Heart right ventricle (tissue), 16 donors: ENCODE measurements around the gene DAPK1. TPM values are rescaled to one million over a fixed set of nuclear protein-coding genes. Genes with fewer than 3 reads are reported as not detected.

ENCODE experiments used
- ATAC-seq, 8 donors: fragments of 200-7000 bp; cut with Tn5 transposase; one replicate each; pipeline ENCODE4 v1.9.1; 2020; ENCODE audit warnings: mild to moderate bottlenecking in 8 of 8, moderate library complexity in 8 of 8, moderate number of reproducible peaks in 1 of 8
- DNase-seq, 2 donors: peaks; one replicate each; pipeline ENCODE4 v3.0.0-alpha.2; 2020
- H3K27ac ChIP-seq, 10 donors: fragments of 200-600 bp; sonication (generic) in 2 of 10; one replicate each; pipeline versions ENCODE4 v1.5.0 to v1.8.0; 2020 to 2022; ENCODE audit warnings: mild to moderate bottlenecking in 3 of 10
- H3K27me3 ChIP-seq, 7 donors: fragments of 200-600 bp; one replicate each; pipeline ENCODE4 v1.8.0; 2021 to 2022; ENCODE audit warnings: mild to moderate bottlenecking in 2 of 7
- H3K36me3 ChIP-seq, 9 donors: fragments of 200-600 bp; sonication (generic) in 1 of 9; one replicate each; pipeline versions ENCODE4 v1.5.0 to v1.8.0; 2020 to 2022; ENCODE audit warnings: mild to moderate bottlenecking in 2 of 9
- H3K4me1 ChIP-seq, 9 donors: fragments of 200-600 bp; sonication (generic) in 1 of 9; one replicate each; pipeline versions ENCODE4 v1.5.0 to v1.8.0; 2020 to 2022; ENCODE audit warnings: mild to moderate bottlenecking in 4 of 9
- H3K4me3 ChIP-seq, 10 donors: fragments of 200-600 bp; sonication (generic) in 2 of 10; one replicate each; pipeline versions ENCODE4 v1.5.0 to v1.8.0; 2020 to 2022; ENCODE audit warnings: mild to moderate bottlenecking in 7 of 10, moderate library complexity in 2 of 10
- H3K9me3 ChIP-seq, 11 donors: fragments of 200-600 bp in 10 of 11; sonication (generic) in 2 of 11; one replicate each; pipeline versions ENCODE4 v1.5.0 to v1.8.0; 2013 to 2022; ENCODE audit warnings: mild to moderate bottlenecking in 2 of 11, control low read depth in 1 of 11, moderate library complexity in 1 of 11
- WGBS, 2 donors: extraction: QIAGEN DNeasy Blood & Tissue Kit; methylation state at CpG; one replicate each; pipeline ENCODE4 v1.1.7; 2013; ENCODE audit warnings: inconsistent platforms in 1 of 2; 5-methylcytosine and 5-hydroxymethylcytosine counted together
- intact Hi-C, 10 donors: fragments of 100-400 bp; cut with DNase I; formaldehyde crosslinking; loops; one replicate each; pipeline versions ENCODE4 v1.11.1 to v1.14.2; 2022
- polyA plus RNA-seq, 2 donors: library from polyadenylated mRNA; stranded (reverse); fragments of 200-250 nt; gene quantifications; one replicate each; pipeline ENCODE4 v1.2.3, GENCODE V29; 2013
- total RNA-seq, 10 donors: library from RNA; stranded (reverse); fragmentation: NEBNext Ultra II Directional in 3 of 10; extraction: Animal tissue kit (Norgen Biotek cat#: 25700) in 3 of 10; gene quantifications; one replicate each; pipeline versions ENCODE4 v1.2.1 to v1.2.4, GENCODE V29; 2021 to 2023
- TF ChIP-seq, protein P1 (sequence below), 9 donors: fragments of 200-600 bp; sonication (generic) in 2 of 9; IDR thresholded peaks; one replicate each; pipeline versions ENCODE4 v1.5.0 to v1.8.0; 2021 to 2022; ENCODE audit warnings: antibody characterized with exemption in 9 of 9, mild to moderate bottlenecking in 5 of 9, moderate library complexity in 1 of 9
- donor health status: Arrhythmogenic right ventricular cardiomyopathy.
- donor health status: ischemic (EF 13 %, LVEDD 7.1; RV severe dilation, severe dysfunction).
- donor health status: healthy with polysubstance abuse.
- donor health status: DM: no; HTN: yes; CAD: no.
- donor health status: DM: no; HTN: no; CAD: no.
- donor health status: ischemic (EF 25% LVEDD 6.9; RV normal size, moderate dysfunction).
- donor health status: ischemic (EF 25% LVEDD 5.7; RV mildly dilated, moderate dysfunction).
- donor health status: healthy.
- donor health status: DM: yes; HTN: yes; CAD: no.
- donor health status: Ischemic cardiomyopathy.
- donor health status: ischemic (EF 35%, LVEDD 5.7; RV mildly dilated, moderate dysfunction).
- donor health status: nonischemic (EF 11% LVEDD 7.7; RV severe dilation, severe dysfunction).
- donor health status: DM: yes; HTN: yes; CAD: no.
- donor health status: PGD.
- donor health status: ischemic (EF 29% LVEDD 5.4; RV normal size, mild dysfunction).
- donor health status: nonischemic (EF 23%, LVEDD 6.1; RV moderate dilation, normal function).

The DAPK1 gene
- total and polyA plus RNA-seq, 12 donors: 1.1 to 15.5 (median 4.2) TPM

DNA sequence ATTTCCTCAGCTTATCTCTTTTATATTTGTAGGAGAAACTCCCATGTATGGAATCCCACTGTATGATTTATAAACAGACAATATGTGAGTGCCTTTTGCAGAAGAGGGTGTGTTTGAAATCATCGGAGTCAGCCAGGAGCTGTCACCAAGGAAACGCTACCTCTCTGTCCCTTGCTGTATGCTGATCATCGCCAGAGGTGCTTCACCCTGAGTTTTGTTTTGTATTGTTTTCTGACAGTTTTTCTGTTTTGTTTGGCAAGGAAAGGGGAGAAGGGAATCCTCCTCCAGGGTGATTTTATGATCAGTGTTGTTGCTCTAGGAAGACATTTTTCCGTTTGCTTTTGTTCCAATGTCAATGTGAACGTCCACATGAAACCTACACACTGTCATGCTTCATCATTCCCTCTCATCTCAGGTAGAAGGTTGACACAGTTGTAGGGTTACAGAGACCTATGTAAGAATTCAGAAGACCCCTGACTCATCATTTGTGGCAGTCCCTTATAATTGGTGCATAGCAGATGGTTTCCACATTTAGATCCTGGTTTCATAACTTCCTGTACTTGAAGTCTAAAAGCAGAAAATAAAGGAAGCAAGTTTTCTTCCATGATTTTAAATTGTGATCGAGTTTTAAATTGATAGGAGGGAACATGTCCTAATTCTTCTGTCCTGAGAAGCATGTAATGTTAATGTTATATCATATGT, 210.3 kb downstream of the DAPK1 start:
- ATAC-seq (no peak), DNase-seq (no peak)
- Histone ChIP-seq H3K9me3 (no peaks in the 10 kb centered on the region), H3K27ac (no peak overlapping the region), H3K4me1 (peaks cover 0 to 37% (median 0%) of the 10 kb centered on the region in 9 donors), H3K4me3 (no peak overlapping the region), H3K27me3 (no peaks in the 10 kb centered on the region), H3K36me3 (peaks cover 0 to 21% (median 0%) of the 10 kb centered on the region in 9 donors)
- WGBS, 2 donors: 44 to 73% methylated on average over 6 of the region's 6 CpGs
- intact Hi-C loops: no loop called here
- TF ChIP-seq, protein P1, sequence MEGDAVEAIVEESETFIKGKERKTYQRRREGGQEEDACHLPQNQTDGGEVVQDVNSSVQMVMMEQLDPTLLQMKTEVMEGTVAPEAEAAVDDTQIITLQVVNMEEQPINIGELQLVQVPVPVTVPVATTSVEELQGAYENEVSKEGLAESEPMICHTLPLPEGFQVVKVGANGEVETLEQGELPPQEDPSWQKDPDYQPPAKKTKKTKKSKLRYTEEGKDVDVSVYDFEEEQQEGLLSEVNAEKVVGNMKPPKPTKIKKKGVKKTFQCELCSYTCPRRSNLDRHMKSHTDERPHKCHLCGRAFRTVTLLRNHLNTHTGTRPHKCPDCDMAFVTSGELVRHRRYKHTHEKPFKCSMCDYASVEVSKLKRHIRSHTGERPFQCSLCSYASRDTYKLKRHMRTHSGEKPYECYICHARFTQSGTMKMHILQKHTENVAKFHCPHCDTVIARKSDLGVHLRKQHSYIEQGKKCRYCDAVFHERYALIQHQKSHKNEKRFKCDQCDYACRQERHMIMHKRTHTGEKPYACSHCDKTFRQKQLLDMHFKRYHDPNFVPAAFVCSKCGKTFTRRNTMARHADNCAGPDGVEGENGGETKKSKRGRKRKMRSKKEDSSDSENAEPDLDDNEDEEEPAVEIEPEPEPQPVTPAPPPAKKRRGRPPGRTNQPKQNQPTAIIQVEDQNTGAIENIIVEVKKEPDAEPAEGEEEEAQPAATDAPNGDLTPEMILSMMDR (IDR thresholded peaks at IDR 0.05): no peak

DNA sequence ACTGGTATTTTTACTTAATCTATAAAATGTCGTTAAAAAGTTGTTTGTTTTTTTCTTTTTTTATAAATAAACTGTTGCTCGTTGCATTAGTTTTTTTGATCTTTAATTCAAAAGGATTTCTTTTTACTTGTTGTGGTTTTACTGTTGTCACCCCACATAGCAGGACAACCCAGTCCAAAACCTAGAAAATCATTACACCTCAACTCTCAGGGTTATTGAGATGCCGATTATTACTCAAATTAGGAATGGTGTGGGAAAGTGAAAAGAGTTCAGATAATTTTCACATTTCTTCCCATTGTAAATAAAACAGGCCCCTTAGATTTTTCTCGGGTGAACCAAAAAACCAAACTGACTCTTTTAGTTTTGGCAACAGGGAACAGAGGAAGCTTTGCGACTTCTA, 210.9 kb downstream of the DAPK1 start:
- ATAC-seq (no peak), DNase-seq (no peak)
- Histone ChIP-seq H3K36me3 (peaks cover 0 to 15% (median 0%) of the 10 kb centered on the region in 9 donors), H3K9me3 (no peaks in the 10 kb centered on the region), H3K27me3 (no peaks in the 10 kb centered on the region), H3K4me1 (peaks cover 0 to 38% (median 0%) of the 10 kb centered on the region in 9 donors), H3K27ac (no peak overlapping the region), H3K4me3 (no peak overlapping the region)
- TF ChIP-seq, protein P1 (IDR thresholded peaks at IDR 0.05): no peak
- 83 to 87% methylated on average over 5 of the region's 5 CpGs for WGBS, 2 donors
- intact Hi-C loops: no loop called here

DNA sequence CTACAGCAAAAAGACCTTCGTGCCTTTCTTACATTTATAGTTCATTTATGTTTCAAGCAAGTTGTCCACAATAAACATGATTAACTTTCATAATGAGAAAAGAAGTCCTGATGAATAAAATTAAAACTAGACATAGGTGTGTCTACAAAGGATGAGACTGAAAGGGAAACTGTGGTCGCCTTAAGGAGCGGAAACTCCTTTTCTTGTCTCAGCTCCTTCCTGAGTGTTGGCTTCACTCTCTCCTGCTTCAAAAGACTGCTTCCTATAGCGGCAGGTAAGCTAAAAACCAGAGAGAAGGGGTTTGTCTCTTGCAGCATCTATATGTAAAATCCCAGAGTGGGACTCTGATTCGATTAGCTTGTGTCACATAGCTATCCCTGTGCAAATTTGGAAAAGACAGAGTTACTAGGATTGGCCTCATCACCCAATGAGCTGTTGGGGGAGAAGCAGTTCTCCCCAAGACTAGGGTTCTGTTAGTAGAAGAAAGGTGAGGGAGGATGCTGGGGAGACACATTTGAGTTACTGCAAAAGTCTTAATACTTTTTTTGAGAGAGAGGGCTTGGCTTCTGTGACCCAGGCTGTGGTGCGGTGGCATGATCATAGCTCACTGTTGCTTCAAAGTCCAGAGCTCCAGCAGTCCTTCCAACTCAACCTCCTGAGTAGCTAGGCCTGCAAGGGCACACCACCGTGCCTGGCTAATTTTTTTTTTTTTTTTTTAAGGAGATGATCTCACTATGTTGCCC, 211.5 kb downstream of the DAPK1 start:
- intact Hi-C loops: no loop called here
- H3K27me3 ChIP-seq: no peaks in the 10 kb centered on the region
- WGBS, 2 donors: 82 to 94% methylated on average over 7 of the region's 7 CpGs
- no peak for DNase-seq
- no peaks in the 10 kb centered on the region for H3K9me3 ChIP-seq
- peaks cover 0 to 44% (median under 1%) of the 10 kb centered on the region in 9 donors for H3K4me1 ChIP-seq
- peaks cover 0 to 15% (median 0%) of the 10 kb centered on the region in 9 donors for H3K36me3 ChIP-seq
- TF ChIP-seq, protein P1 (IDR thresholded peaks at IDR 0.05): no peak
- no peak overlapping the region for H3K4me3 ChIP-seq
- H3K27ac ChIP-seq: no peak overlapping the region
- ATAC-seq: no peak

GRCh38 chr9:87710443-87710842, 212.8 kb downstream of the DAPK1 start:
- no peaks in the 10 kb centered on the region for H3K9me3 ChIP-seq
- no peak overlapping the region for H3K27ac ChIP-seq
- peaks cover 0 to 15% (median 0%) of the 10 kb centered on the region in 9 donors for H3K36me3 ChIP-seq
- WGBS, 2 donors: 91% methylated on average over 5 of the region's 5 CpGs
- H3K27me3 ChIP-seq: no peaks in the 10 kb centered on the region
- ATAC-seq (no peak), DNase-seq (no peak)
- H3K4me3 ChIP-seq: no peak overlapping the region
- intact Hi-C loops: no loop called here
- TF ChIP-seq, protein P1 (IDR thresholded peaks at IDR 0.05): no peak
- peaks cover 0 to 57% (median 8%) of the 10 kb centered on the region in 9 donors for H3K4me1 ChIP-seq
